T-helper 1 cell treated with Interleukin-12 subunit alpha and Interleukin-12 subunit beta and Interleukin-4 antibody, amounts not matched to agents 30 μg/mL and 1 μg/mL, for 36 hours (primary cell): ENCODE data around the gene PNPLA1.
"Not testable (repeated sequence)": the region's sequence is repeated elsewhere in the genome, so short reads cannot be mapped to it uniquely, and the experiment has no call there.

Experiments
- H3K27ac Mint-ChIP-seq: one replicate; pipeline ENCODE4 v1.8.0; 2021; ENCODE audit warnings: mild to moderate bottlenecking, mixed read lengths
- H3K27me3 Mint-ChIP-seq: one replicate; pipeline ENCODE4 v1.8.0; 2021; ENCODE audit warnings: low read depth, mixed read lengths
- H3K36me3 Mint-ChIP-seq: one replicate; pipeline ENCODE4 v1.8.0; 2021; ENCODE audit warnings: low read depth, mixed read lengths
- H3K4me1 Mint-ChIP-seq: one replicate; pipeline ENCODE4 v1.8.0; 2021; ENCODE audit warnings: low read depth, mixed read lengths
- H3K4me3 Mint-ChIP-seq: one replicate; pipeline ENCODE4 v1.8.0; 2021; ENCODE audit warnings: mild to moderate bottlenecking, moderate library complexity, mixed read lengths
- H3K9me3 Mint-ChIP-seq: one replicate; pipeline ENCODE4 v1.8.0; 2021; ENCODE audit warnings: mixed read lengths

PNPLA1 gene

DNA sequence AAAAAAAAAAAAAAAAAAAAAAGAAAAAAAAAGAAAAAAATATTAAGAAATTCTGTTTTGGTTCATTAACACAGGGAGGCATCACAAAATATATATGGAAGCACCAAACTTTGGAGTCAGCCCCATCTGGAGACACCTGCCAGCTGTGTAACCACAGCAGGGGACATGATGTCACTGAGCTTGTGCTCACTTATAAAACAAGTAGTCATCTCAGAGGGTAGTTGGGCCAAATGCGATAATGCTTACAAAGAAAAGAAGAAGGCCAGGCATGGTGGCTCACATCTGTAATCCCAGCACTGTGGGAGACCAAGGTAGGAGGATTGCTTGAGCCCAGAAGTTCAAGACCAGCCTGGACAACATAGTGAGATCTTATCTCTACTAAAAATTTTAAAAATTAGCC, 68.0 kb downstream of the PNPLA1 start:
- no peak overlapping the region for H3K4me3 Mint-ChIP-seq
- no peaks in the 10 kb centered on the region for H3K9me3 Mint-ChIP-seq
- H3K27ac Mint-ChIP-seq, result no peak overlapping the region
- H3K4me1 Mint-ChIP-seq, result peaks cover 23% of the 10 kb centered on the region
- no peaks in the 10 kb centered on the region for H3K36me3 Mint-ChIP-seq
- H3K27me3 Mint-ChIP-seq, result peaks cover 75% of the 10 kb centered on the region

GRCh38 chr6:36338223-36338622, 68.4 kb downstream of the PNPLA1 start:
- H3K27ac Mint-ChIP-seq, H3K9me3 Mint-ChIP-seq, H3K36me3 Mint-ChIP-seq, H3K4me3 Mint-ChIP-seq: not testable (repeated sequence)
- Mint-ChIP-seq H3K4me1 (peaks cover 23% of the 10 kb centered on the region), H3K27me3 (peaks cover 75% of the 10 kb centered on the region)

- no peak overlapping the region for H3K4me3 Mint-ChIP-seq
These were observed 69.3 kb downstream of the PNPLA1 start for GRCh38 chr6:36339146-36339545.

DNA sequence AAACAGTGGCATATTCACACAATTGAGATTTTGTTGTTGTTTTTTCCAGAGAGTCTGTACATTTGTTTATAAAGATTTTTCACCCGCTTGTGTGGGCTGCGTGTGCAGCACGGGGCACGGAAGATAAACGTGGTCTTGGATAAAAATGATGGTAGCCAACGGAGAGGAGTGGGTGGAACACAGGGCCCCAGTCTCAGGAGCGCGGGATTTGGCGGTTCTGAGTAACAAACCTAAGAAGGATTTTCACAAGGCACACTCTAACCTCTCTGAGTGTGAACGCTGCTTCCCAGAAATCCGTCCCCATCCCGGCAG, 70.4 kb downstream of the PNPLA1 start:
- Mint-ChIP-seq H3K9me3 (no peaks in the 10 kb centered on the region), H3K27ac (no peak overlapping the region), H3K4me3 (no peak overlapping the region), H3K36me3 (no peaks in the 10 kb centered on the region), H3K27me3 (peaks cover 56% of the 10 kb centered on the region), H3K4me1 (peaks cover 19% of the 10 kb centered on the region)

More at GRCh38 chr6:36339146-36339545, 69.3 kb downstream of the PNPLA1 start:
- no peaks in the 10 kb centered on the region for H3K36me3 Mint-ChIP-seq
- H3K9me3 Mint-ChIP-seq, result no peaks in the 10 kb centered on the region
- H3K27ac Mint-ChIP-seq, result no peak overlapping the region
- H3K4me1 Mint-ChIP-seq, result peaks cover 23% of the 10 kb centered on the region
- H3K27me3 Mint-ChIP-seq, result peaks cover 67% of the 10 kb centered on the region

GRCh38 chr6:36340618-36341454, 71.0 kb downstream of the PNPLA1 start:
- H3K4me1 Mint-ChIP-seq, result peaks cover 18% of the 10 kb centered on the region
- H3K27me3 Mint-ChIP-seq, result peaks cover 50% of the 10 kb centered on the region
- peak overlapping the region; percentile 36 for H3K4me3 Mint-ChIP-seq
- no peaks in the 10 kb centered on the region for H3K36me3 Mint-ChIP-seq
- H3K27ac Mint-ChIP-seq, result no peak overlapping the region
- H3K9me3 Mint-ChIP-seq, result no peaks in the 10 kb centered on the region

- no peak overlapping the region for H3K4me3 Mint-ChIP-seq
- no peaks in the 10 kb centered on the region for H3K36me3 Mint-ChIP-seq
- peaks cover 42% of the 10 kb centered on the region for H3K27me3 Mint-ChIP-seq
- peaks cover 8% of the 10 kb centered on the region for H3K4me1 Mint-ChIP-seq
- no peaks in the 10 kb centered on the region for H3K9me3 Mint-ChIP-seq
- no peak overlapping the region for H3K27ac Mint-ChIP-seq
These were observed 73.3 kb downstream of the PNPLA1 start for GRCh38 chr6:36343109-36343680.

- Mint-ChIP-seq H3K4me3 (no peak overlapping the region), H3K9me3 (no peaks in the 10 kb centered on the region), H3K27me3 (peaks cover 34% of the 10 kb centered on the region), H3K4me1 (peaks cover 1% of the 10 kb centered on the region), H3K36me3 (no peaks in the 10 kb centered on the region), H3K27ac (no peak overlapping the region)
These were observed 76.0 kb downstream of the PNPLA1 start for GRCh38 chr6:36345681-36346466.

DNA sequence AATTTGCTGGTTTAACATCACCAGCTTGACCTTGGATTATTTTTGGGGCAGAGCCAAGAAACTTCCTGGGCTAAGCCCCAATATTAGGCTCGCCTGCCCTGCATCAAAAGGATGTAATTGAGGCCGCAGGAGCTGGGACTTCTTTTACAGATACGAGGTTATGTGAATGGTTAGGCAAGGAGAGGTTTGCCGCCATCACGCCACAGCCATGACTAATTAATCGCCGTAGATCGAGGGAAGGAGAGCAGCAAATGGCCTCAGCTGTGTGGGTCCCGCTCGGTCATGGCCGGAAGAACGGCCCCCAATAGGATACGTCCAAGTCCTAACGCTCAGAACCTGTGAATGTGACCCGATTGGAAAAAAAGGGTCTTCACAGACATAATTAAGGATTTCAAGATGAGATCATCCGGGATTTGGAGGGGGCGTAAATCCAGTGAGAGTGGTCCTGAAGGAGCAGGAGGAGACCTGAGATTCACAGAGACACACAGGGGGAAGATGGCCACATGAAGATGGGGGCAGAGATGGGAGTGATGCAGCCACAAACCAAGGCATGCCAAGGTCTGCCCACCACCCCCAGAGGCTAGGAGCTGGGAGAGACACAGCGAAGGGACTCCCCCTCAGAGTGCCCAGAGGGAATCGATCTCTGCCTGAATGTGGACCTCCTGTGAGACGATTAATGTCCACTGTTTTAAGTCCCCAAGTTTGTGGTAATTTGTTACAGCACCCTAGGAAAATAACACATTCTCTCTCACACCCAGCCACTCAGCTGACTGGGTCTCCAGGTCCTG, 76.8 kb downstream of the PNPLA1 start:
- Mint-ChIP-seq H3K4me1 (no peaks in the 10 kb centered on the region), H3K36me3 (no peaks in the 10 kb centered on the region), H3K9me3 (no peaks in the 10 kb centered on the region), H3K4me3 (no peak overlapping the region), H3K27ac (no peak overlapping the region), H3K27me3 (peaks cover 33% of the 10 kb centered on the region)

GRCh38 chr6:36347621-36348020, 77.8 kb downstream of the PNPLA1 start:
- H3K36me3 Mint-ChIP-seq, result no peaks in the 10 kb centered on the region
- H3K27ac Mint-ChIP-seq, result no peak overlapping the region
- peaks cover 24% of the 10 kb centered on the region for H3K27me3 Mint-ChIP-seq
- H3K4me3 Mint-ChIP-seq, result no peak overlapping the region
- H3K4me1 Mint-ChIP-seq, result no peaks in the 10 kb centered on the region
- H3K9me3 Mint-ChIP-seq, result peaks cover 3% of the 10 kb centered on the region

- no peaks in the 10 kb centered on the region for H3K36me3 Mint-ChIP-seq
- no peak overlapping the region for H3K4me3 Mint-ChIP-seq
- H3K27me3 Mint-ChIP-seq, result peaks cover 29% of the 10 kb centered on the region
- H3K4me1 Mint-ChIP-seq, result no peaks in the 10 kb centered on the region
- peaks cover 9% of the 10 kb centered on the region for H3K9me3 Mint-ChIP-seq
- H3K27ac Mint-ChIP-seq, result no peak overlapping the region
These were observed 79.4 kb downstream of the PNPLA1 start for GRCh38 chr6:36349240-36349639.

DNA sequence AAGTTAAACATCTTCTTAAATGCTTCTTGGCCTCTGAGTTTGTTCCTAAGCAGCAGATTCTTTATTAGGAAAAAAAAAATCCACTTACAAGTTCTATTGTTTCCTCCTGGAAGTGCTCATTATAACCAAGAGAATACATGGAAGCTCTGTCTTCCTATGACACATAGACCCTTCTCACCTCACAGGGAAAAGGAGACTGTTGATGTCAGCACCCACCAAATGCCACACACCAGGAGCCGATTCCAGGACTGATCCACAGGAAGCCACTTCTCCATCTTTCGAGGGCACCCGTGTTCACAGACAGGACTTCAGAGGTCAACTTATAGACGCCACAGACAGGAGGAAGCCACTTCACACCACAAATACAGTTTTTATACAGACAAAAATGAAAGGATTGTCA, 80.2 kb downstream of the PNPLA1 start:
- Mint-ChIP-seq H3K4me1 (no peaks in the 10 kb centered on the region), H3K36me3 (no peaks in the 10 kb centered on the region), H3K4me3 (no peak overlapping the region), H3K27me3 (peaks cover 37% of the 10 kb centered on the region), H3K27ac (no peak overlapping the region), H3K9me3 (peaks cover 9% of the 10 kb centered on the region)

DNA sequence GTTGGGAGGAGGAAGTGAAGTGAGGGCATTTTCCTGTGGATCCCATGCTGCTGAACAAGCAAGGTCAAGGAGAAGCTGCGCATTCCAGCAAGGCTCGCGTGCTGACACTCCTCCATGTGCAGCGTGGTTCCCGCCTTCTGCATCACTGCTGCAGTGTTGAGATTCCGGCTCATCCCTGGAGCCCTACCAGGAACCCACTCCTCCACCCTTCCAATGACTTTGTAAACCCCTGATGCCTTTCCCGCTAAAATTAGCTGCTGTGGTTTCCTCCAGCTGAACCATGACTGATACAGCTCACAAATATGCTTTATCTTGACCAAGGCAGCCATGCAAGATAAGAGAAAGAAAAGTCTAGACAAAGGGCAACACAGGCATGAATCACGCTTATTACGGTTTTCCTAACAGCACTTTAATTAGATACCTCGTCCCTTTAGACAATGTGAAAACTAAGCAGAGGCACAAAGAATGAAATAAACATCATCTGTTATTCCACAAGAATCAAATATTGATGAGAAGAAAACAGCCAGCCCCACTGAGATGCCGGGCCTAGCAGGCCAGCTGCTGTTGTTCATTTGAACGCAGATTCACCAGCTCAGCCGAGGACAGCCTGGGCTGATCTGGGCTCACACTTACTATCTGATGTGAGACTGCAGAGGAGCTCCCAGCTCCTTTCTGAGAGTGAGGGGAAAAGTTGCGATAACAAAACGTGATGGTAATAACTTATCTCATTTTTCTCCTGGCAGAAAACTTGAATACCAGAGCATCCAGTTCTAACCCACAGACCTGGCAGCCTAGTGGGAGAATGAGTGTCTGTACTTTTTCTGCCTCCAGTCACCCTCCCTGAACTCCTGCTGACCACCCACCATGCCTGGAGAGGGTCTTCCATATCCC, 81.1 kb downstream of the PNPLA1 start:
- Mint-ChIP-seq H3K36me3 (no peaks in the 10 kb centered on the region), H3K27me3 (peaks cover 45% of the 10 kb centered on the region), H3K4me1 (peaks cover 2% of the 10 kb centered on the region), H3K4me3 (no peak overlapping the region), H3K9me3 (peaks cover 9% of the 10 kb centered on the region), H3K27ac (no peak overlapping the region)

DNA sequence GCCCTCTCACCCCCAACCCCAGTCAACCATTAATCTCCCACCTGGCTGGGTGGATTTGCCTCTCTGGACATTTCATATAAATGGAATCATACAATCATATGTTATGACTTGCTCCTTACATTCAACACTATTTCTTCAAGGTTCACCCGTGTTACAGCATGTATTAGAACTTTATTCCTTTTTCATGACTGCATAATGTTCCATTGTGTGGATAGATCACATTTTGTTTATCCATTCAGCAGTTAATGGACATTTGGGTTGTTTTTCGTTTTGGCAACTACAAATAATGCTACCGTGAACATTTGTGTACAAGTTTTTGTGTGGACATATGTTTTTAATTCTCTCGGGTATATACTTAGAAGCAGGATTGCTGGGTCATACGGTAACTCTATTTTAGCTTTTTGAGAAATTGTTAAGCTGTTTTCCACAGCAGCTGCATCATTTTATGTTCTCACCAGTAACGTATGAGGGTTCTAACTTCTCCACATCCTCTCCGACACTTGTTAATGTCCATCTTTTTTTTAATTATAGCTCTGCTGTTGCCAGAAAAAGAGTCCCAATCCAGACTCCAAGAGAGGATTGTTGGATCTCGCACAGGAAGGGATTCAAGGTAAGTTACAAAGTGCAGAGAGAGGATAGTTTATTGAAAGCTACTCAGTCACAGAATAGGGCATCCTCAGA, 82.8 kb downstream of the PNPLA1 start:
- peaks cover 7% of the 10 kb centered on the region for H3K4me1 Mint-ChIP-seq
- no peak overlapping the region for H3K4me3 Mint-ChIP-seq
- no peaks in the 10 kb centered on the region for H3K36me3 Mint-ChIP-seq
- H3K9me3 Mint-ChIP-seq, result peaks cover 9% of the 10 kb centered on the region
- H3K27ac Mint-ChIP-seq, result peak overlapping the region; percentile 12
- peaks cover 54% of the 10 kb centered on the region for H3K27me3 Mint-ChIP-seq
